HFFc6 (cell line): ENCODE data around the gene AP1S3. TPM values are rescaled to one million over a fixed set of nuclear protein-coding genes. Genes with fewer than 3 reads are reported as not detected.

ENCODE experiments used
- DNase-seq: peaks from one replicate; pipeline ENCODE4 v3.0.0-alpha.2; 2018
- H3K27ac Mint-ChIP-seq: 2 replicates; pipeline ENCODE4 v1.8.0; 2020; ENCODE audit warnings: mild to moderate bottlenecking, mixed read lengths
- H3K27me3 Mint-ChIP-seq: 2 replicates; pipeline ENCODE4 v1.8.0; 2021; ENCODE audit warnings: mild to moderate bottlenecking, moderate library complexity, mixed read lengths; ENCODE audit not compliant: insufficient read depth
- H3K36me3 Mint-ChIP-seq: 2 replicates; pipeline ENCODE4 v1.8.0; 2021; ENCODE audit warnings: low read depth, mixed read lengths
- H3K4me1 Mint-ChIP-seq: 2 replicates; pipeline ENCODE4 v1.8.0; 2020; ENCODE audit warnings: low read depth, mixed read lengths
- H3K4me3 Mint-ChIP-seq: 2 replicates; pipeline ENCODE4 v1.8.0; 2020; ENCODE audit warnings: mild to moderate bottlenecking, moderate library complexity, mixed read lengths
- H3K9me3 Mint-ChIP-seq: 2 replicates; pipeline ENCODE4 v1.8.0; 2020; ENCODE audit warnings: mild to moderate bottlenecking, mixed read lengths
- total RNA-seq, 6 experiments: library from RNA; stranded (reverse); fragmentation: NEBNext Ultra II Directional; extraction: Animal tissue kit (Norgen Biotek cat#: 25700); gene quantifications; 2 replicates in 1 of 6; 3 replicates in 5 of 6; pipeline ENCODE4 v1.2.3, GENCODE V29; 2021
- TF ChIP-seq, protein P1 (sequence below): fragments of 200-600 bp; sonication (generic); IDR thresholded peaks from 2 replicates; pipeline ENCODE4 v1.5.0; 2021; ENCODE audit warnings: antibody characterized with exemption, mild to moderate bottlenecking

Gene AP1S3
- total RNA-seq, 6 experiments from 2014 or later, result 7.4 to 12.7 (median 9.9) TPM

- Mint-ChIP-seq H3K9me3 (no peaks in the 10 kb centered on the region), H3K4me1 (peaks cover 16% of the 10 kb centered on the region), H3K4me3 (no peak overlapping the region), H3K27ac (no peak overlapping the region), H3K36me3 (peaks cover 15% of the 10 kb centered on the region), H3K27me3 (no peaks in the 10 kb centered on the region; the same call in none of the 2 replicates)
- TF ChIP-seq, protein P1, sequence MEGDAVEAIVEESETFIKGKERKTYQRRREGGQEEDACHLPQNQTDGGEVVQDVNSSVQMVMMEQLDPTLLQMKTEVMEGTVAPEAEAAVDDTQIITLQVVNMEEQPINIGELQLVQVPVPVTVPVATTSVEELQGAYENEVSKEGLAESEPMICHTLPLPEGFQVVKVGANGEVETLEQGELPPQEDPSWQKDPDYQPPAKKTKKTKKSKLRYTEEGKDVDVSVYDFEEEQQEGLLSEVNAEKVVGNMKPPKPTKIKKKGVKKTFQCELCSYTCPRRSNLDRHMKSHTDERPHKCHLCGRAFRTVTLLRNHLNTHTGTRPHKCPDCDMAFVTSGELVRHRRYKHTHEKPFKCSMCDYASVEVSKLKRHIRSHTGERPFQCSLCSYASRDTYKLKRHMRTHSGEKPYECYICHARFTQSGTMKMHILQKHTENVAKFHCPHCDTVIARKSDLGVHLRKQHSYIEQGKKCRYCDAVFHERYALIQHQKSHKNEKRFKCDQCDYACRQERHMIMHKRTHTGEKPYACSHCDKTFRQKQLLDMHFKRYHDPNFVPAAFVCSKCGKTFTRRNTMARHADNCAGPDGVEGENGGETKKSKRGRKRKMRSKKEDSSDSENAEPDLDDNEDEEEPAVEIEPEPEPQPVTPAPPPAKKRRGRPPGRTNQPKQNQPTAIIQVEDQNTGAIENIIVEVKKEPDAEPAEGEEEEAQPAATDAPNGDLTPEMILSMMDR, result no peak
- DNase-seq, result no peak
Measured at GRCh38 chr2:223868005-223868404, 30.6 kb upstream of the AP1S3 start.

GRCh38 chr2:223865907-223866508, 28.6 kb upstream of the AP1S3 start:
- peaks cover 19% of the 10 kb centered on the region for H3K4me1 Mint-ChIP-seq
- no peaks in the 10 kb centered on the region for H3K9me3 Mint-ChIP-seq
- TF ChIP-seq, protein P1, result no peak
- DNase-seq, result no peak
- H3K4me3 Mint-ChIP-seq, result no peak overlapping the region
- H3K27ac Mint-ChIP-seq, result no peak overlapping the region
- H3K27me3 Mint-ChIP-seq, result no peaks in the 10 kb centered on the region; the same call in 1 of the 2 replicates
- H3K36me3 Mint-ChIP-seq, result peaks cover 5% of the 10 kb centered on the region

DNA sequence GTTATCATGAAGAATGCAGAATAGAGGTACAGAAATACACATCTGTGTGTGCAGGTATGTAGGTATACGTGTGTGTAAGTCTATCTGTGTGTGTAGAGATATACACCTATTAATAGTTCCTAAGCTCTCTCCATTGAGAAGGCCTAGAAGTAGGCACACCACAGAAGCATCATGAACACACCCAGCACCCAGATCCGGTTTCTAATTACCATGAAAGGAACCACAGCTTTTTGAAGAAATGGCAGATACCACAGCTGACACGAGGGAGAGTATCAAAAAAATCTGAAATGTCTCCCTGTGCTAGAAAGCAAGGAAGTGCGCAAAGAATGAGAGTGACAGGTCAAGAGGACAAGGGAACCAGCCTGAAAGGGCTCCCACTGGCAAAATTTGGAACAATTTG, 27.7 kb upstream of the AP1S3 start:
- H3K9me3 Mint-ChIP-seq, result no peaks in the 10 kb centered on the region
- peaks cover 26% of the 10 kb centered on the region for H3K4me1 Mint-ChIP-seq
- no peak overlapping the region for H3K27ac Mint-ChIP-seq
- TF ChIP-seq, protein P1, result no peak
- H3K36me3 Mint-ChIP-seq, result peaks cover 5% of the 10 kb centered on the region
- no peak for DNase-seq
- no peak overlapping the region for H3K4me3 Mint-ChIP-seq
- H3K27me3 Mint-ChIP-seq, result no peaks in the 10 kb centered on the region; the same call in 1 of the 2 replicates

- Mint-ChIP-seq H3K36me3 (no peaks in the 10 kb centered on the region; the same call in 1 of the 2 replicates), H3K4me3 (no peak overlapping the region), H3K27ac (no peak overlapping the region), H3K9me3 (no peaks in the 10 kb centered on the region), H3K4me1 (peaks cover 26% of the 10 kb centered on the region), H3K27me3 (no peaks in the 10 kb centered on the region; the same call in 1 of the 2 replicates)
- DNase-seq, result no peak
- TF ChIP-seq, protein P1, result no peak
Measured at GRCh38 chr2:223863491-223863890, 26.1 kb upstream of the AP1S3 start.

DNA sequence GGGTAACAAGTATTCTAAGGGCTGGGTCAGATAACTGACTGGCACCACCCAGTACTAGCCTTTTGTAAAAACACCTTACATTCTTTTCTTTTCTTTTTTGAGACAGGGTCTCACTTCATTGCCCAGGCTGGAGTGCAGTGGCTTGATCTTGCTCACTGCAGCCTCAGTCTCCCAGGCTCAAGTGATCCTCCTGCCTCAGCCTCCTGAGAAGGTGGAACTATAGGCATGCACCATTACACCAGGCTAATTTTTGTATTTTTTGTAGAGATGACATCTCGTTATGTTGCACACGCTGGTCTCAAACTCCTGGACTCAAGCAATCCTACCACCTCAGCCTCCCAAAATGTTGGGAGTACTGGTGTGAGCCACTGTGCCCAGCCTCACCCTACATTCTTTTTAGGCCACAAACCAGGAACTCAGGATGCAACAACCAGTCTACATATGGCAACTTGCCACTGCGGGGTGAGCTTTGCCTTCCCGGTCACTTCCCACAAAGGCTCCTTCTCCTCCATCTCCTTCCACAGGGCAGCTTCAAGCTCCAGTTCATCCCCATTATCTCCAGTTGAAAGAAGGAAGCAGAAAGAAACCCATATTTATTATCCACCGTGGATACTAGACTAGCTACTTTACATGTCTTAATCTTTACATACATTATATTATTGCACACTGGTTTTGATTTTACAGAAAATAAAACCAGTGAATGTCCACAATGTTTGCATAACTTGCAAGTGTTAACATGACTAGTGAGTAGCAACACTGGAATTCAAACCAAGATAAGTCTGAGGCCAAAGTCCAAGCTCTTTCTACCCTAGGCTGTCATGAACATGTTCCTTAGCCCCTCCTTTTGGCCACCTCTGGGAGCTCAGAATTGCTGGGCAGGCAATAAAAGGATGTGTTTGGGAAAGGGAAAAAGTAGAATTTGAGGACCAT, 23.7 kb upstream of the AP1S3 start:
- H3K9me3 Mint-ChIP-seq, result no peaks in the 10 kb centered on the region
- TF ChIP-seq, protein P1, result no peak; the same call in 1 of the 2 replicates
- peak; percentile 35 for DNase-seq
- H3K4me3 Mint-ChIP-seq, result peak overlapping the region; percentile 28
- H3K27me3 Mint-ChIP-seq, result no peaks in the 10 kb centered on the region
- peak overlapping the region; percentile 79 for H3K27ac Mint-ChIP-seq
- H3K36me3 Mint-ChIP-seq, result no peaks in the 10 kb centered on the region; the same call in 1 of the 2 replicates
- peaks cover 27% of the 10 kb centered on the region for H3K4me1 Mint-ChIP-seq
